ENCODE data around the gene CA14. TPM values are rescaled to one million over a fixed set of nuclear protein-coding genes. Genes with fewer than 3 reads are reported as not detected.
"Not testable (repeated sequence)": the region's sequence is repeated elsewhere in the genome, so short reads cannot be mapped to it uniquely, and the experiment has no call there.

CA14 gene
- total RNA-seq, 1 donor from 2014 or later, result 31.9 TPM

GRCh38 chr1:150234566-150235293 is 22.8 kb upstream of the CA14 start:
- peak; percentile 50 for DNase-seq (ENCODE audit: low read depth, low spot score)
- peaks cover 16% of the 10 kb centered on the region for H3K4me1 Mint-ChIP-seq
- TF ChIP-seq, protein P1, sequence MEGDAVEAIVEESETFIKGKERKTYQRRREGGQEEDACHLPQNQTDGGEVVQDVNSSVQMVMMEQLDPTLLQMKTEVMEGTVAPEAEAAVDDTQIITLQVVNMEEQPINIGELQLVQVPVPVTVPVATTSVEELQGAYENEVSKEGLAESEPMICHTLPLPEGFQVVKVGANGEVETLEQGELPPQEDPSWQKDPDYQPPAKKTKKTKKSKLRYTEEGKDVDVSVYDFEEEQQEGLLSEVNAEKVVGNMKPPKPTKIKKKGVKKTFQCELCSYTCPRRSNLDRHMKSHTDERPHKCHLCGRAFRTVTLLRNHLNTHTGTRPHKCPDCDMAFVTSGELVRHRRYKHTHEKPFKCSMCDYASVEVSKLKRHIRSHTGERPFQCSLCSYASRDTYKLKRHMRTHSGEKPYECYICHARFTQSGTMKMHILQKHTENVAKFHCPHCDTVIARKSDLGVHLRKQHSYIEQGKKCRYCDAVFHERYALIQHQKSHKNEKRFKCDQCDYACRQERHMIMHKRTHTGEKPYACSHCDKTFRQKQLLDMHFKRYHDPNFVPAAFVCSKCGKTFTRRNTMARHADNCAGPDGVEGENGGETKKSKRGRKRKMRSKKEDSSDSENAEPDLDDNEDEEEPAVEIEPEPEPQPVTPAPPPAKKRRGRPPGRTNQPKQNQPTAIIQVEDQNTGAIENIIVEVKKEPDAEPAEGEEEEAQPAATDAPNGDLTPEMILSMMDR (conservative IDR thresholded peaks at IDR 0.05), result no peak
- peak overlapping the region; percentile 87 for H3K27ac Mint-ChIP-seq (ENCODE audit: unreplicated experiment)
- no peak overlapping the region for H3K4me3 Mint-ChIP-seq
- no peaks in the 10 kb centered on the region for H3K9me3 Mint-ChIP-seq
- H3K27me3 Mint-ChIP-seq (ENCODE audit: low read depth), result no peaks in the 10 kb centered on the region
- peaks cover 3% of the 10 kb centered on the region for H3K36me3 Mint-ChIP-seq (ENCODE audit: low read depth)

DNA sequence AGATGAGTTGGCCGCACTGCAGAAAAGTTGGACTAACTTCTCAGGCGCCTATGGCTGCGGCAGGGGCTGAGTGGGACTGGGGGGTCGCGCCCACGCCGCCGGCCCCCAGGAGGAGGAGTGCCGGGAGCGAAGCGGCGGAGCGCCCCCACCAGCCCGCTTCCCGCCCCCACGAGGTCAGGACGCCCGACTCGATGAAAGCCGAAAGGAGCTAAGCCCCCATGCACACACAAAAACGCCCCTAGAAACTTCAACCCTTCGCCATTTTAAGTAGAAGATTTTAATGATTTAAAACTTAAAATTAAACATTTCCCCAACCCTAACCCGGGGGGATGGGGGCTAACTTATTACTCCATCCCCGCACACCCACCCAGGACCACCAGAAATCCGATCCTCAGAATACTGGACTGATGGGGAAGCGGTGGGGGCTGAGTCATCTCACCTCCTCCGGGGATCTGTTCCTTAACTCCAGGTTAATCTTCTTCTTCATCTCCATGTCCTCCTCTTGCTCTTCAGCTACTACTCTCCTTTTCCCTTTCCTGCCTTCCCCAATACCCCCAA is 22.2 kb upstream of the CA14 start:
- H3K27me3 Mint-ChIP-seq (ENCODE audit: low read depth), result no peaks in the 10 kb centered on the region
- H3K27ac Mint-ChIP-seq (ENCODE audit: unreplicated experiment), result no peak overlapping the region
- peaks cover 16% of the 10 kb centered on the region for H3K4me1 Mint-ChIP-seq
- DNase-seq (ENCODE audit: low read depth, low spot score), result no peak
- TF ChIP-seq, protein P1 (conservative IDR thresholded peaks at IDR 0.05), result no peak
- peaks cover 3% of the 10 kb centered on the region for H3K36me3 Mint-ChIP-seq (ENCODE audit: low read depth)
- H3K9me3 Mint-ChIP-seq, result no peaks in the 10 kb centered on the region
- H3K4me3 Mint-ChIP-seq, result no peak overlapping the region

DNA sequence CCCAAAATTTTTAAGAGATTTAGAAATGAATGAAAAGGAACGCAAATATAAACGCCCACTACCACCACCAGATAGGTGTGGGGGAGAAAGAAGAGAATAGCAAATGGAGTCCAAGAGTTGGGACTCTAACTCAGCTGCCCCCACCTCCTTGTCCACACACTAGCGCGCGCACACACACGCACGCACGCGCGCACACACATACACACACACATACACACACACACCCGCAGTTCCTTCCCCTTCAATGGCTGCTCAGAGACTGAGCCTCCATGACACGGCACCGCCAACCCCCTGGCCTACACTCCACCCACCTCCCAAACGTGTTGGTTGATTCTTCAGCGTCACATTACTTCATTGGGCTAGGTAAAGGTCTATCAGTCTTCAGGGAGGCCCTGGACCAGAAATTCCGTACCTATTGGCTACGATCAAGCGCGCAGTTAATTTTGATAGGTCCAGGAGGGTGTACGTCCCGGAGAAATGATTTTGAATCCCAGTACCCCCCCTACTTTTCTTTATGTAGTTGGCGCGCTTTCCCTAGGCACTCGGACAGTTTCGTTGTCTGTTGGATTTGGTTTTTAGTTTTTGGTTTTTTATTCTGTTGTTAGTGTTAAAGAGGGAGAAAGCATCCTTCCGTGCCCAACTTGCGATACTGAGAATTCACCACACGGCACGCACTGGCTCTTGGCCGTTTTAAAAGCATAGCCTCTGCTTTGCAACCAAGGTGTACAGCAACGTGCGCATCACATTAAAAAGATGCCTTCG is 21.5 kb upstream of the CA14 start, which contains the start of gene ANP32E:
Gene ANP32E, minus strand, starts transcription at position 261 of the 762 bp plus-strand sequence. CDS start 326 bp downstream, outside the sequence.
- H3K36me3 Mint-ChIP-seq (ENCODE audit: low read depth), result no peaks in the 10 kb centered on the region
- H3K27me3 Mint-ChIP-seq (ENCODE audit: low read depth), result no peaks in the 10 kb centered on the region

DNA sequence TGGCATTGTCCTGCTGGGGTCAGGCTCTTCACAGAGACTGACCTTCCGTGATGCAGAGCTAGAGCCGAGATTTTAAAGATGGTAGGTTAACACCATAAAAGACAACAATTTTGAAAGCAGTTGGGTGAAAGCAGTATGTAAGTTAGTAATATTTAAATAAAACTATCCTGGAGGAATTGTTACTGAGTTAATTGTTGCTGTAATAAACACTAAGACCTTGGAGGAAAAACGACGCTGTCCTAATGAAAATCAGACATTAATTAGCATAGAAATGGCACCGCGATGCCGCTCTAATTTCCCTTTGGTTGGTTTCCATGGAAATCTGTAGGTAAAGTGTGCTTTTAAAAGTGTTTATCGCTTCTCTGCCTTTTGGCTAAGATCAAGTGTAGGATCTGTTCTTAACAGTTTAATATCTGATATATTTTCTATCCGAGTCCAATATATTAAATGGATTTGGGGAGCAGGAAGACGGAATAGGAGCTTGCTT is 20.9 kb upstream of the CA14 start:
- Mint-ChIP-seq H3K27me3 (ENCODE audit: low read depth) (no peaks in the 10 kb centered on the region), H3K4me3 (no peak overlapping the region), H3K27ac (ENCODE audit: unreplicated experiment) (no peak overlapping the region), H3K36me3 (ENCODE audit: low read depth) (no peaks in the 10 kb centered on the region), H3K9me3 (no peaks in the 10 kb centered on the region), H3K4me1 (peaks cover 16% of the 10 kb centered on the region)
- TF ChIP-seq, protein P1 (conservative IDR thresholded peaks at IDR 0.05), result no peak
- no peak for DNase-seq (ENCODE audit: low read depth, low spot score)

More for the DNA sequence above, 21.5 kb upstream of the CA14 start, which contains the start of gene ANP32E:
- Mint-ChIP-seq H3K4me1 (peaks cover 16% of the 10 kb centered on the region), H3K27ac (ENCODE audit: unreplicated experiment) (peak within 1 kb of the TSS; percentile 87), H3K9me3 (no peaks in the 10 kb centered on the region), H3K4me3 (no peak within 1 kb of the TSS)
- peak; percentile 89 for DNase-seq (ENCODE audit: low read depth, low spot score)
- TF ChIP-seq, protein P1 (conservative IDR thresholded peaks at IDR 0.05), result peak; percentile 46

GRCh38 chr1:150237176-150237575 is 20.4 kb upstream of the CA14 start:
- not testable (repeated sequence) for H3K27ac Mint-ChIP-seq (ENCODE audit: unreplicated experiment); H3K9me3 Mint-ChIP-seq; H3K27me3 Mint-ChIP-seq (ENCODE audit: low read depth); H3K4me3 Mint-ChIP-seq; H3K36me3 Mint-ChIP-seq (ENCODE audit: low read depth); DNase-seq (ENCODE audit: low read depth, low spot score)
- peaks cover 16% of the 10 kb centered on the region for H3K4me1 Mint-ChIP-seq

Data from neural crest cell (in vitro differentiated cells).